HG03571 (cell line): Measurements from ENCODE around the gene TMEM86B.

Experiments used
- ATAC-seq: cut with Tn5 transposase; IDR thresholded peaks from one replicate; pipeline ENCODE4 v1.9.1; 2021; ENCODE audit not compliant: unreplicated experiment

TMEM86B gene, protein sequence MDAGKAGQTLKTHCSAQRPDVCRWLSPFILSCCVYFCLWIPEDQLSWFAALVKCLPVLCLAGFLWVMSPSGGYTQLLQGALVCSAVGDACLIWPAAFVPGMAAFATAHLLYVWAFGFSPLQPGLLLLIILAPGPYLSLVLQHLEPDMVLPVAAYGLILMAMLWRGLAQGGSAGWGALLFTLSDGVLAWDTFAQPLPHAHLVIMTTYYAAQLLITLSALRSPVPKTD

DNA sequence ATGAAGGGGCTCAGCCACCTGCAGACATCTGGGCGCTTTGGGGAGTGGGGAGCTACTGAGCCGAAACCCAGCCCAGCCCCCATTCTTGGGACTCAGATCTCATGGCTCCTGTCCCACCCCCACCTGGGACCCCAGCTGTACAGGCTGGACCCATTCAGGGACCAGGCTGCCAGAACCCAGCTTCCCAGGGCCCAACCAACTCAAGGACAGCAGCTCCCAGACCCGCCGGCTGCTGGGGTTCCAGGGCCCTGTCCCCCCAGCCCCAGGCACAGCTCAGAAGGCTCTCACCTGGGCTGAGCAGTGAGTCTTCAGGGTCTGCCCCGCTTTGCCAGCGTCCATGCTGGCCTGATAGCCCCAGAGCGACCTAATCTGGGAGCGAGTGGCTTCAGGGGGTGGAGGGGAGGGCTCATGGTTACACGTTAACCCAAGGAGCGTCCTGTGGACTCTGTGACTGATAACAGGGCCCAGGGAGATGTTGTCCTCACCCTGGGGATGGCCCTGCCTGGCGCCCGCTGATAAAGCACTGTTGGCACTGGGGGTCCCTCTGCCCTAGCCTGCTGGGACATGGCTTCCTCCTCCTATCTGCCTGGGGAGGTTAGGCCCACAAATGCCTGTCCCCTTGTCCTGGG, at the start of gene TMEM86B:
Gene TMEM86B, minus strand, starts transcription at position 361 of the 629 bp plus-strand sequence. Its CDS starts 22 bp downstream, at position 339.
- no peak for ATAC-seq

GRCh38 chr19:55277494-55277893, 48.9 kb upstream of the TMEM86B start:
- no peak for ATAC-seq

DNA sequence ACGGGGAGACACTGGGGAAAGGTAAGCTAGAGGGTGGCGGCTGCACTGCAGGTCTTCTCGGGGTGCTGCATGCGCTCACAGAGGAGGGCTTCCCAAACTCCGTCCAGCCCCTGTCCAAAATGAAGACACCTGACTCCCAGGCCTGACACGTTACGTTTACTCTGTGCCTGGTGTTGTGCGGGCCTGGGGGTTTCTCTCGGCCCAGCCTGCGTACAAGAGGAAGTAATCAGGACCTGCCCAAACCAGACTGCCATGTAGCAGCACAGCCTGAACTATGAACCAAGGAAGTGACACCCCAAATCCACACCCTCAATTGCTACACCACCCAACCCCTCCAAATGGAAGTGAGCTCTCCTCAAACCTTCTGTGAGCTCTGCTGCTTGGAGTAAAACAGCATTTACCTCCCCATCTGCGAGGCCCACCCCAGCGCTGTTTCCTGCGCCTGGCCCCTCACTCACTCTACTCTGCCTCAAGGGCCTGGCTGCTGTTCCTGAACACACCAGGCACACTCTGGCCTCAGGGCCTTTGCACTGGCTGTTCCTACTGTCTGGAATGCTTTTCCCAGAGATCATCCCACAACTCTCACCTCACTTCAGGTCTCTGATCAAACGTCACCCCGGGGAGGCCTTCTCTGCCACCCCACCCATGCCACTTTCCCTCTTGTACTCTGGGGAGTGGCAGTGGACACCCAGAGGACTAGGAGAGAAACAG, 48.3 kb upstream of the TMEM86B start:
- no peak for ATAC-seq

DNA sequence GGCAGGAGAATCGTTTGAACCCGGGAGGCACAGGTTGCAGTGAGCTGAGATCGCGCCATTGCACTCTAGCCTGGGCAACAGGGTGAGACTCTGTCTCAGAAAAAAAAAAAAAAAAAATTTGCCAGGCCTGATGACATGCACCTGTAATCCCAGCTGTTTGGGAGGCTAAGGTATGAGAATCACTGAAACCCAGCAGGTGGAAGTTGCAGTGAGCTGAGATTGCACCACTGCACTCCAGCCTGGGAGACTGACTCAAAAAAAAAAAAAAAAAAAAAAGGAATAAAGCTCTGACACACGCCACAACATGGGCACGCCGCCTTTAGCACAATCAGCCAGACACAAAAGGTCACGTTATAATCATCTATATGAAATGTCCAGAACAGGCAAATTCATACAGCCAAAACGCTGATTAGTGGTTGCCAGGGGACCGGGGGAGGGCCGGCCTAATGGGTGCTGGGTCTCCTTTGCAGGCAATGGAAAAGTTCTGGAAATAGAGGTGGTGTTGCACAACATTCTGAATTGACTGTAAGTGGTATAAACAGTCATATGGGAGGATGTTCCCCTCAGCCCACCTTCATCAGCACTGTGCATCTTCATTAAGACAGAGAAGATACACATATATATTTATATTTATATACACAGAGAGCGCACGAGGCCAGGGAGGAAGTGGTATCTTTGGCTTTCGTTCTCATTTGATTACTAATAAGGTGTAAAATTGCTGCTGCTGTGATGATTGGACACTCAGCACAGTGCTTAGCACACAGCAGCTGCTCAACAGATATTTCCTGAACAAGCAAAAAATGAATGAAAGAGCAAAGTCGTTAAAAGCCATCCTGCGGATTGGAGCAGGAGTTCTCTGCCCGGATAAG, 47.5 kb upstream of the TMEM86B start:
- ATAC-seq = peak; percentile 47

DNA sequence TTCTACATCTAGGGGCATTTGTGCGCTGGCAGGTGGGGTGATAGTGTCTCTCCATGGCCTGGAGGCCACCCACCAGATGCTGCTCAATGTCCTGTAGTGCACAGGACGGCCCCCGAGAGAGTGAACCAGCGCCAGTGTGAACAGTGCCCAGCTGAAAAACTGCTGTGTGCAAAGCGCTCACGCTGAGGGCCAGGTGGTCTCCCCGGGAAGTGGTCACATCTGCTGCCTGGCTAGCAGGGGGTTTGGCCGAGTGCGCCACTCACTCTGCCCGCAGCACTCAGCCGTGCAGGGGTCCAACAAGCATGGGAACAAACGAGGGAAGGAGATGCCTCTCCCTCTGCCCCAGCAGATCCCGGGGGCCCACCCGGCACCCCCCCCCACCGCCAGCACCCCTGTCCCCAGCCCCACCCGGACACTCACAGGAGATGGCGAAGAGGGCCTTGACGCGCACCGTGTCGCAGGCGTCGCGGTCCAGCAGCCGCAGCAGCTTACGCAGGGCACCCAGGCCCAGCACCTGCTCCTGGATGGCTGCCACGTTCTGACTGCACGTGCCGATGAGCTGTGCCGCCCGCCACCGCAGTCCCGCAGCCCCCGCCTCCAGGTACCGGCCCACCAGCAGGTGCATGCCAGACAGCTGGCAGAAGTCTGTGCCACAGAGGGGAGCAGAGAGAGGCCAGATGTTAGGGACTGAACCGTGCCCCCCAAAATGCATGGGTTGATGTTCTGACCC, 45.6 kb upstream of the TMEM86B start:
- ATAC-seq = no peak

GRCh38 chr19:55272142-55272541, 43.6 kb upstream of the TMEM86B start:
- ATAC-seq = no peak

DNA sequence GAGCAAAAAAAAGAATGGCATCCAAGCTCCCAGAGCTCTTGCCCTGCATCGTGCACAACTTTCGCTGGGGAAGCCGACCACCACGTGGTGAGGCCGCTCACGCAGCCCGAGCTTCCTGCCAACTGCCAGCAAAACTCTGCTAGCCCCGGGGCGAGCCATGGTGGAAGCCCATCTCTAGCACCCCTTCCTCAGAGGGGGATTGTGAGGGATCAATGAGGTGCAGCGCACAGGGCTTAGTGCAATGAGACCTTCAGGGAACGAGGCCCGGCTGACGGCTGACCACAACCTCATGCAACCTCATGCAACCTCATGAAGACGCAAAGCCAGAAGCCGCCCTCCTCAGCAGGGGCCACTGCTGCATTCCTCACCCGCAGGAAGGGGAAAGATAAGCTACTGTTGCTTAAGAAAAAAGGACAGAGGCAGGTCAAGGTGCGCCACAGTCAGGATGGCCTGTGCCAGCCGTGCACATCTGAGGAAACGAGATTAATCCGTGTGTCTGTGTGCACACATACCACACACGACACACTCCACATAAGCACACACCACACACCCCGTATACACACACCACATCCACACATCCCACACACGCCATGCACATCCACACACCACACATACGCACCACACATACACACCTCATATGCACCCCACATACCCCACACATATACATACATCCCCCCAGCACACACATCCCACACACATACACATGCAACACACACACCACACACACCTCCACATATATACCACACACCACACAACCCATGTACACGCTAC, 41.8 kb upstream of the TMEM86B start:
- ATAC-seq = no peak

GRCh38 chr19:55269299-55269698, 40.7 kb upstream of the TMEM86B start:
- ATAC-seq = no peak

- no peak for ATAC-seq
Measured at GRCh38 chr19:55266840-55267239, 38.3 kb upstream of the TMEM86B start.

GRCh38 chr19:55266404-55266803, 37.8 kb upstream of the TMEM86B start:
- no peak for ATAC-seq

DNA sequence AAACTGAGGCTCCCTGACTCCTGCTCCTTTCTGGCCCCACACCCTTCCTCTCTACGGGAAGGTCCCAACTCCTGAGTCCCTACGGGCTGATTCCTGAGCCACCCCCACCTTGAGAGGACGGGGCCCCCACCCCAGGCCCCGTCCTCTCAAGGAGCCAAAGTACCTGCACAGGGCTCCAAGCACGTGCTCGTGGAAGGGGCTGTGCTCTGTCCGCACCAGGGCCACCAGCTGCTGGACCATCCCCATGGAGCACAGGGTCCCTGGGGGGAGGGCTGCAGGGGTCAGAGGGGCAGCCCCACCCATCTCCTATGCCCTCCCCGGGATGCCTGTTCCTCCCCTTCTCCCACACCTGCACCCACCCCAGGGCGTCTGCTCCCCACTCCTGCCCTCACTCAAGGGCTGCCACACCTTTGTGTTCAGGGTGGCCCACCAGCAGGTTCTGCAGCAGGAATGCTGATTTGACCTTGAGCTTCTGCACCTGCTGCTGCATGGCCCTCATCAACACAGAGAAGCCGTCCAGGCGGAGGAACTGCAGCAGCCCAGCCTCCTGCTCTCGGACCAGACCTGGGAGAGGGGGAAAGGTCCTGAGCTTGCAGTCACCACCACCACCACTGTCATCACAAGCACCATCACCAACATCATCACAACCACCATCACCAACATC, 37.3 kb upstream of the TMEM86B start:
- ATAC-seq = no peak

- no peak for ATAC-seq
Measured at GRCh38 chr19:55265173-55265572, 36.6 kb upstream of the TMEM86B start.

DNA sequence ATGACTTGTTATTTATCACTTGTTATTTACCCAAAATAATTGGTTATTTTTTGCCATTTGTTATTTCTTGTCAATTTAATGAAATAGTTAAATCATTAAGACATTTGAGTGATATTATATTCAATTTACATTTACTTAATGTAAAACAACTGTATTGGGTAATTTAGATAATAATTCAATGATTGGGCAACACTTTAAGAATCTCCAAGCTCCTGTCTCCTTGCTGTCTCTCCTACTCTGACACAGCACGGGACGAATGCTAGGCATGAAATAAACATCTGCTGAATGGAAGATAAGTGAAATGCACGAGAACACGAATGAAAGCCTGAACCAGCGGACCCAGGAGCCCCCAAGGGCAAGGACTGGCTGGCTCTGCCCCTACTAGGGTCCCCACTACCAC, 36.0 kb upstream of the TMEM86B start:
- ATAC-seq = no peak

DNA sequence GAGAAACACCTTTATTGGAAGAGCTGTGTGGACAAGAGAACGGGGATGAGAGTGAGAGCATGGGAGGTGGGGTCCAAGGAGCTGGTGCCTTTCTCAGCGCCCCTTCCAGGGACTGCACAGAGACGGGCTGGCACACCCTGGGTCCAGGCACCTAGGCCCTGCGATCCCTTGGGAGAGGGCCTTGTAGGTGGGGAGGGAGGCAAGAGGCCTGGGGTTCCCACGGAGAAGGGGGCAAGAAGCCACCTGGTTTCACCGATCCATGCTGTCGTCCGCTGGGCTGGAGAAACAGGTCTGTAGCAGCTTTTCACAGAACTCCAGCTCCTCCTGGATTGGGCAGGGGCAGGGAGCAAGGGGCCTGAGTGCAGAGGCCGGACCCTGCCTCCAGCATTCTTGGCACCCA, 33.8 kb upstream of the TMEM86B start:
- ATAC-seq = no peak

DNA sequence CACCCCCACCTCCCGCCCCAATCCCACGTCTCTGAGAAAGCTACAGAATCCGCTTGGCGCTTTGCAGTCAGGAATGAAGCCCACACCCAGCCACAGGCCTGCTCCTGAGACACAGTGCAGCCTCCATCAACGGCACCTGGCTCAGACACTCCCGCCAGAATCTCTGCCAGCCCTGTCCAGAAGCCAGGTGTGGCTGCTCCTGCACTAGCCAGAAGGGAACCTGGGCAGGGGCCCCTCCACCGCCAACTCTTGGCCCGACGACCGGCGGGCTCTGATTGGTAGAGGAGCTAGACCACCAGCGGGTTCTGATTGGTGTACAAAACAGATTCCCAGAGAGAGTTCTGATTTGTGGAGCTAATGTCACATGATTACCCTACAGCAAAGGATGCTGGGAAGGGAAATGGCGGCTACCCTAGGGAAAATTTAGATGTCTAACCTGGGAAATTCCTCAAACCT, 33.1 kb upstream of the TMEM86B start:
- ATAC-seq = no peak

GRCh38 chr19:55259540-55260210, 31.1 kb upstream of the TMEM86B start:
- ATAC-seq = no peak

DNA sequence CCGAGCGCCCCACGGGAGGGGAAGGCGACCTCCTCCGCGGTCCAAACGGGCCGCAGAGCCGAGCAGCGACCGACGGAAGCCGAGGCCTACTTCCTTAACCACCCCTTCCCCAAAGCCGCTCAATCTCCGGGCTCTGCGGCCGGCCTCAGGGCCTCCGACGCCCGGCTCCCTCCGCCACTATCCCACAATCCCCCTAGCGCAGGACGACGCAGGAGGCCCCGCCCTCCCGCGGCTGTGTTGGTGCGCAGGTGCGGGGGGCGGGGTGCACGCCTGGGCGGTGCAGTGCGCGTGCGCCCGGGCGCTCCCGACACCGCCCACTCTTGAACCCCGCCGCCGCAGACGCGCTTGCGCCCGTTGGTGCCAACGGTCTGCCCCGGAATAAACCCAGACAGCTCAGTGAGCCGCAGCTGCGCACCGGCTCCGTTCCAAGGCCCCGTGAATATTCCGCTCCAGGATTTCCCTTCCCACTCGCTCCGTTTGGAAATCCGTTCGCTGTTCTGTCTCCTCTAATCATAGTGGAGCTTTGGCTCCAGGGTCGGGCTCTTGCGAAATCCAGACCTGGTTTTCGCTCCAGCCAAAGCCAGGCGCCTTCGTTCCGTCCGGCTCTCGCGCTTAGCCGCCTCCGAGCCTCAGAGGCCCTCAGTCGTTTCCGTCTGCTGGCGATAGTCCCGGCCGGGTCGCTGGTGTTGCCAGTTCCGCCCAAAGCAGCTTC, 30.4 kb upstream of the TMEM86B start, which contains the start of gene PPP6R1:
Gene PPP6R1, minus strand, starts transcription at position 190 of the 712 bp plus-strand sequence. CDS start 11,914 bp downstream, outside the sequence.
- peak; percentile 59 for ATAC-seq

DNA sequence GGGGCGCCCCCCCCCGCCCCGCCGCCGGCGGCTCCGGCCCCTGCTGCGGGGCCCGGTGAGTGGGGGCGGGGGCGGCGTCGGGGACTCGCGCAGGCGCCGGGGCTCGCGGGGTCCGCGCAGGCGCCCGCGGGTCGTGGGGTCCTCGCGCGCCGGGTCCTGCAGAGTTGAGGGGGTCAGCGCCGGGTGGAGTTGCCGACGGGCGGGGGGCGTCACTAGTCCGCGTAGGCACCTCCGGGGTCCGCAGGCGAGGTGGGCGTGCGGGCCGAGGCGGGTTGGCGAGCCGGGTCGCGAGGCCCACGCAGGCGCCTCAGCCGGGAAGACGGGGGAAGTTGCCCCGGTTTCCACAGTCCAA, 29.9 kb upstream of the TMEM86B start:
- ATAC-seq = peak; percentile 3
